Fibroblast of lung (primary cell): Measurements from ENCODE around the gene GOLT1B.

Experiments
- EZH2 ChIP-seq: IDR thresholded peaks from 2 replicates; pipeline ENCODE4 v1.5.1; 2012; ENCODE audit warnings: low read length, control low read depth, mild to moderate bottlenecking; ENCODE audit errors: missing control alignments
- TF ChIP-seq, protein P1 (sequence below), 2 donors: IDR thresholded peaks in 1 of 2; conservative IDR thresholded peaks in 1 of 2; 1 replicate in 1 of 2; 2 replicates in 1 of 2; pipeline ENCODE4 v1.5.1; 2011 to 2012; ENCODE audit warnings: low read length in 2 of 2, control low read depth in 1 of 2, inconsistent platforms in 1 of 2, low read depth in 1 of 2, mild to moderate bottlenecking in 1 of 2

DNA sequence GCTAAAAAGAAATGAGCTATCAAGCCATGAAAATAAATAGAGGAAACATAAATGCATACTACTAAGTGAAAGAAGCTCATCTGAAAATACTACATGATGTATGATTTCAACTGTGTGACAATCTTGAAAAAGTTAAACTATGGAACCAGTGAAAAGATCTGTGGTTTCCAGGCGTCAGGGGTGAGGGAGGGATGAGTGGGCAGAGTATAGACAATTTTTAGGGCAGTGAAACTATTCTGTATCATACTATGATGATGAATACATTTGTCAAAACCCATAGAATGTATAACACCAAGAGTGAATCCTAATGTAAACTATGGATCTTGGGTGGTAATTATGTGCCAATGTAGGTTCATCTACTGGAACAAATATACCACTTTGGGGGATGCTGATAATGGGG, 45.8 kb downstream of the GOLT1B start:
- TF ChIP-seq, protein P1, sequence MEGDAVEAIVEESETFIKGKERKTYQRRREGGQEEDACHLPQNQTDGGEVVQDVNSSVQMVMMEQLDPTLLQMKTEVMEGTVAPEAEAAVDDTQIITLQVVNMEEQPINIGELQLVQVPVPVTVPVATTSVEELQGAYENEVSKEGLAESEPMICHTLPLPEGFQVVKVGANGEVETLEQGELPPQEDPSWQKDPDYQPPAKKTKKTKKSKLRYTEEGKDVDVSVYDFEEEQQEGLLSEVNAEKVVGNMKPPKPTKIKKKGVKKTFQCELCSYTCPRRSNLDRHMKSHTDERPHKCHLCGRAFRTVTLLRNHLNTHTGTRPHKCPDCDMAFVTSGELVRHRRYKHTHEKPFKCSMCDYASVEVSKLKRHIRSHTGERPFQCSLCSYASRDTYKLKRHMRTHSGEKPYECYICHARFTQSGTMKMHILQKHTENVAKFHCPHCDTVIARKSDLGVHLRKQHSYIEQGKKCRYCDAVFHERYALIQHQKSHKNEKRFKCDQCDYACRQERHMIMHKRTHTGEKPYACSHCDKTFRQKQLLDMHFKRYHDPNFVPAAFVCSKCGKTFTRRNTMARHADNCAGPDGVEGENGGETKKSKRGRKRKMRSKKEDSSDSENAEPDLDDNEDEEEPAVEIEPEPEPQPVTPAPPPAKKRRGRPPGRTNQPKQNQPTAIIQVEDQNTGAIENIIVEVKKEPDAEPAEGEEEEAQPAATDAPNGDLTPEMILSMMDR (conservative IDR thresholded peaks at IDR 0.05 in 1 of 2, IDR thresholded peaks at IDR 0.05 in 1 of 2; ENCODE audit: low read depth in 1 of 2, low read length in 2 of 2), result no peak
- TF ChIP-seq EZH2, result no peak
